GM18868 (cell line): Measurements from ENCODE around the gene GLT6D1.

Experiments used
- ATAC-seq: cut with Tn5 transposase; IDR thresholded peaks from one replicate; pipeline ENCODE4 v1.9.1; 2021; ENCODE audit warnings: mild to moderate bottlenecking, moderate library complexity; ENCODE audit not compliant: unreplicated experiment

The GLT6D1 gene

DNA sequence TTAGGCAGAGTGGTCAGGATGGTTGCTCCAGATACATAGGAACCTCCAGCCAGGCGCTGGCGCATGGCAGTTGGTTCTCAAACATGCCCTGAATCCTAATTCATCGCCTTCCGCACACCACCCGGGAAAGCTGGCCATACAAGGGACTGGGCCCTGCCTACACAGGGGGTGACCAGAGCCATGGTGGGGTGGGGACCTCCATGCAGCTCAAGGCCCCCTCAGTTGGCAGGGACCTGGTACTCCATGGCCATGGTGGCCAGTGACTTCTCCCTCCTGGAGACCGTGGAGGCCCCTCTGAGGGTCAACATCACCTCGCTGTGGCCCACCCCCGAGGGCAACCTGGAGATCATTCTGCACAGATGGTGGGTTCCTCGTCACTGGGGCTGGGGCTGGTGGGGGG lies 51.0 kb downstream of the GLT6D1 start:
- ATAC-seq: no peak

DNA sequence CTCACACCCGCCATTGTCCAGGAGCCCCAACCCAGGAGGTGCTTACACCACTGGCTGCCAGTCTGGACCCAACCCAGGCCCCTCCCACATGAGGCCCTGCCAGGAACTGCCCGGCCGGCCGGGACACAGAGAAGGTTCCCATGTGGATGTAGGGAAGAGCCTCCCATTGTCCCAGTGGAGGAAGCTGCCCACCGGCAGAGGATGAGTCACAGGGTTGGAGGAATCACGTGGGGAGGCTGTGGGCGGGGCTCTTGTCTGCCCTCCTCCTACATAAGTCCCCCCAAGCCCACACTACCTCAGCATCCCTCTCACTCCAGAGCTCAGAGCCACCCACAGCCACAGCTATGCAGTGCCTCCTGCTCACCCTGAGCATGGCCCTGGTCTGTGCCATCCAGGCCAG lies 51.7 kb downstream of the GLT6D1 start:
- no peak for ATAC-seq

DNA sequence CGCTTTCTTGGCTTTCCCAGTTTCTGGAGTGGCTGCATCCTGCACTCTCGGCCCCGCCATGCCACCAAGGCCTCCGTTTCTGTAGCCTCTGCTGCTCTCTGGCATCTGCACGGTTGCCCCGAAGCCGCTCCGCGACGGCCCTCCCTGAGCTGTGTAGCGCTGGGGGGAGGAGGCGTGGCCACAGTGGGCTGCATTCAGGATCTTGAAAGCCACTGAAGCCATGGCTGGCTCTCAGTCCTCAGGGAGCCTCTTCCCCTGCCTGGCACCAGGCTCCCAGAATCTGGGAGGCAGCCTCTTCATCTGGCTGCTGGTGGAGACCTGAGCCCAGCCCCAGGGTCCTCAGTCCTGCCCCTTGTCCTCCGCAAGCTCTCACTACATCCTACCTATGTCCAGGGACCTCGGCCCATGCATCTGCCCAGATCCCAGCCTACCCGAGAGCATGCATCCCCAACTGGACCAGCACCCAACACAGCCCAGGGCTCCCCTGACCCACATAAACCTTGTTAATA lies 52.7 kb downstream of the GLT6D1 start:
- no peak for ATAC-seq

DNA sequence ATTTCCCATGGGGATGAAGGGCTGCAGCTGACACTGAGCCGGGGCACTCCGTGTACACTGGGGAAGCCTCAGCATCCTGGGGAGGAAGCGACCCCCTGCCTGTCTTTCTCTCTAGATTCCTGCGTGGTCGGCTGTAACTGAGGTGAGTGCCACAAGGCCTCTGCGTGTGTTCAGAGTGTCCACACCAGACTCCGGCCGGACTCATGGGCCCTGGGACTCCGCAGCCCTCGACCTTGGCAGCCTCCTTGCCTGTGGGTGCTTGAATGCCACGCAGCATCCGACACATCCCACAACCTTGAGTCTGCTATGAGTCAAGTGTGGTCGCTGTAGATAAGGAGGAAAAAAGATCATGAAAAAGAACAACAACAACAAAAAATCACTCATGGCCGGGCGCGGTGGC lies 54.4 kb downstream of the GLT6D1 start:
- ATAC-seq: no peak

DNA sequence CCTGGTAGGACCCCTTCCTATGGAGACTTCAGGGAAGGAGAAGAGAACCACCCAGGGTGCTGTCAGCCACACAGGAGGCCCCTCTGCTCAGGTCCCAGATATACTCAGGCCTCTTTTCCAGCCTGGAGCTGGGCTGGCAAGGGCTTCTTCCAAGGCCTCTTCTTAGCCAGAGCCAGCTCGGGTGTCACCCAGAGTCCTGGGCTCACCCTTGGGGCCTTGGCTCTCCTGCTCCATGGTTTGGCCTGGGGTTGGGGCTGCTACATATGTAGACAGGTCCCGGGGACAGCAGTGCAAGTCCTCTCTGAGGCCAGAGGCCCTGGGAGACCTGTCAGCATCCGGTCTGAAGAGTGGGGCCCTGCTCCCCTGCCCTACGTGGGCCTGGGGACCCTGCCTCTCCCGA lies 55.0 kb downstream of the GLT6D1 start:
- no peak for ATAC-seq

DNA sequence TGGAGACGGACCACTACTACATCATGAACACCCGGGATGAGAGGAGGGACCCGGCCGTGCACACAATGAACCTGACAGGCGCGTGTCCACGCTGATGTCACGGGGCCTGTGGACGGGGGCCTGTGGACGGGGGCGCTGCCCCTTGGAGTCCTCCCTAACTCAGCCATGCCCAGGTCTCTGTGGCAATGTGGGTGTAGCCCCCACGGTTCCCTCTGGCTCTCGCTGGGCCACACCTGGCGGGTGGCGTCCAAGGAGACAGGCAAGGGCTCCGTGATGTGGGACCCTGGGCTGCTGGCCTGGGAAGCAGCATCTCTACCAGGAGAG lies 55.7 kb downstream of the GLT6D1 start:
- no peak for ATAC-seq

DNA sequence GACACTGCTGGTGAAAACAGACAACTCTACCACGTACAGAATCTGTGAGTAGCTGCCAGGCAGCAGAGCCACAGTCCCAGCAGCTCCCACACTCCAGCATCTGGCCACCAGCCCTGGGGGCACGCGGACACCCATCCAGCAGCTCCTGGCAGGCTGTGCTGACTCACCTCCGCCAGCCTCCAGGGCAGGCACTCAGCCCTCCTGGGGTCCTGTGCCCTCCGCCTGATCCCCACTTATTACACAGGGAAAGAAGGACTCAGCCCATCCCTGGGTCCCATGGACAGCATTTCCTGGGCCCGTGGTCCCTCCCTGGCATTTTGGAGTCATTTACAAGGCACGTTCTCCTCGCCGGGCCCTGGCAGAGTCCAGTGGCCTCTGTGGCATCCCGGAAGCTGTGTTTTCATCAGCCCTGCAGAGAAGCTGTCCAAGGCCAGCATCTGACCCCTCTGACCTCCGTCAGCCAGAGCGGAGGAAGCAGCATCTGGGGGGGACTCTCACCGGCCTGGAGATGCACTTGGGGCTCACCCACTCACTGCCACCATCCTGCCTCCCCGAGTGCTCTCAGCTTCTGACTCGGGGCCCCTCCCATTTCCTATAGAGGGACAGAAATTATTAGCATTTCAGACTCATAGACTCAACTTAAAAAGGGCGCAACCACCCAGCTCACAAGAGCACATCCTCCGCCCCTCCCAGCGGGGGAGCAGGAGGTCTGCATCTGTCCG lies 56.2 kb downstream of the GLT6D1 start:
- ATAC-seq: no peak

DNA sequence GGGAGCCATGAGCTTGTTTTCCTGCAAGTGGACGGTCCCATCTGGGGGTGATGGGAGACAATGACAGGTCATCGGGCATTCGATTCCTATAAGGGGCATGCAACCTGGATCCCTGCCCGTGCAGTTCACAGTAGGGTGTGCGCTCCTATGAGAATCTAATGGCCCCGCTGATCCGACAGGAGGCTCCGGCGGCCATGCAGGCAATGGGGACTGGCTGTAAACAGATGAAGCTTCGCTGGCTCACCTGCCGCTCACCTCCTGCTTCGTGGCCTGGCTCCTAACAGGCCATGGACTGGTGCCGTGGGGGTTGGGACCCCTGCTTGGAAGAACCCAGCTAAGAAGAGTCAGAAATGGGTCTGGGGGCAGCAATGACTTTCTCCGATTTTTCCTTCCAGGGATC lies 56.8 kb downstream of the GLT6D1 start:
- no peak for ATAC-seq

DNA sequence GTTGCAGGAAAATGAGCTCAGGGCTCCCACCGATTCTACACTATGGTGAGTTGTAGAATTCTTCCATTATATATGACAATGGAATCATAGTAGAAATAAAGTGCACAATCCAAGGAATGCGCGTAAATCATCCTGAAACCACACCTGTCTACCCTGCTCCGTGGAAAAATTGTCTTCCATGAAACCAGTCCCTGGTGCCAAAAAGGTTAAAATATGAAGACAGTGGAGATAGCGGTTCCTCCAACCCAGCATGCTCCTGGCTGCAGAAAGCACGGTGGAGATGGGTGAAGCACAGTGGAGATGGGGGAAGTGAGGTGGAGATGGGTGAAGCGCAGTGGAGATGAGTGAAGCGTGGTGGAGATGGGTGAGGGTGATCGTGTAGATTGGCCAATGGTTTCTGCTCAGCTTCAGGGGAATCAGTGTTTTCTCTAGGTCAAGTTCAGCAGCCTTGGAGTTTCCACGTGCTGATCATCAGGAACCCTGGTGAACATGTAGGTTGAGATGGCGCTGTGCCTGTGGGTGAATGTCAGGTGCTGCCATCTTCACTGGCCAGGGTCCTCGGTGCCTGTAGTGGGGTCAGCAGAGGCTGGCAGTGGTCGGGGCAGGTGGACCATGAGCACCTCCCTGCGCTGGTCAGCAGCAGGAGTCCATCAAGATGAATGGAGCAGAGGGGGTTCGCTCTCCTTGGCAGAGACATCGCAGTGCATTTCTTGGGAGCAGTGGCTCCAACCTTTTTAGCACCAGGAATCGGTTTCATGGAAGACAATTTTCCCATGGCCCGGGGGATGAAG lies 57.5 kb downstream of the GLT6D1 start:
- ATAC-seq: no peak

DNA sequence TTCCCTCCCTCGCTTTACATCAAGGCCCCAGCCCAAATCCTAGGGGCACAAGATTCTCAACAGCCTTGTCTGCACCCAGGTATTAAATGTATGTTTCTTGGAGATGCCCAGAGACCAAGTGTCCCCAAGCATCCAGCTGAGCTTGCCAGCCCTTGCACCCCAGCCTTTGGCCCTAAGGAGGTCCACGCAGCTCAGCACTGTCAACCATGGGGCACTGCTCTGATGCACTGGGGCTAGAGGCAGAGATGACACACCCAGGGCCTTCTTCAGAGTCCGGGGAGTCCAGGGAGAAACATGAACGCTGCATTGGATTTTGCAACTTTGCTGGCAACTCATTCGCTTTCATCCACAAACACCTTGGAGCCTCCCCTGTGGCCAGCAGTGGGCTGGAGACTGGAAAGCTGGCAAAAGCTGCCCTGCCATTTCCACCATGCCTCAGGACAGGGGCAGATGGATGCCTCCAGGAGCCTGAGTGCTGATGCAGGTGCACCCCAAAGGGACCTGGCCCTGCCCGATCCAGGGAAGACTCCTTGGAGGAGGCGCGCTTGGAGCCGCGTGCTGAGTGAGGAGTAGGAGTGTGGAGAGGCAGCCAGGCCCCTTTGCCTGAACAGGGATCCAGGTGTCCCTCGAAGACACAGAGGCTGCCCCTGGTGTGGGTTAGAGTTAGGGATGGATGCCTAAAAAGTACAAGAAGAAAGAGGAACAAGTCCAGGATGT lies 58.5 kb downstream of the GLT6D1 start:
- no peak for ATAC-seq

DNA sequence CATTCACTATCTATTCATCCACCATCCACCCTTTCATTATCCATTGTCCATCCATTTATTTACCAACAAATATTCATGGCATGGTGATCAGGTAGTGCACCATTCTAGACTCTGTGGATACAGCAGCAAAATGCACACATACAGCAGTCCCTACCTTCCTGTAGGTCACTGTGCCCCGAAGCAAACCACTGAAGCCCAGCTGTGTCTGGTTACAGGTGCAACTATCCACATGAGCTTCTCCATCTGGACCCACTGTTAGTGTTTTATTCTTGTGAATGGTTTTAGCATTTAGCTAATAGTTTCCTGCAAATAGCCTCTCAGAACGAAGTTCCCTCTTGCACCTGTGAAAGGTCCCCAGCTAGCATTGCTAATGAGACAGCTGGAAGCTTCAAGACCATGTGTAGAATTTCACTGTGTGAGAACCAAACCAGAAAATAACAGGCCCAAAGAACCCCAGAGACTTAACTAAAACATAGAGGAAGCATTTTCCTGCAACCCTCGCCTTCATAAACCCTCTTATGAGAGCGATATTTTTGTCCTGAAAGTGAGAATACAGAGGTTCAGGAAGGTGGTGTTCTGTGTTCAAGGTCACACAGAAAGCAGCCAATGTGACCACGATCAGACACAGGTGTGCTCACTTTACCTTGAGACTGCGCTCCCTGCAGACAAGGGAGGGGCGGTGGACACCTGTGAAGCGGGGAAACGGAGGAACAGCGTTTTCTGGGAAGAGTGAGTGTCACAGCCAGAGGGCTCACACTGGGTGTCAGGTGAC lies 59.3 kb downstream of the GLT6D1 start:
- ATAC-seq: no peak

DNA sequence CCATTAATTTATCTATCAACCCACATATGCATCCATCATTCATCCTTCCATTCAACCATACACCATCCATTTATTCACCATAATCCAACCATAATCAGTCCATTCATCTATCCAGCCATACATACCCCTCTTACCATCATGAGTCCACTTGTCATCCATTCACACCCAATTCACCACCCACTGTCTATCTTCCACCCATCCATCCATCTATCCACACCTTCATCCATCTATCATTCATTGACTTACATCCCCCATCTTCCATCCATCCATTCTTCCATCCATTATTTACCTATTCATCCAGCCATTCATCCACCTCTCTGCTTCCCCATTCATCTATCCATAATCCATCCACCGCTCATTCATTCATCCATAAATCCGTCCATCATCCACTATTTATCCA lies 60.0 kb downstream of the GLT6D1 start:
- ATAC-seq: no peak

DNA sequence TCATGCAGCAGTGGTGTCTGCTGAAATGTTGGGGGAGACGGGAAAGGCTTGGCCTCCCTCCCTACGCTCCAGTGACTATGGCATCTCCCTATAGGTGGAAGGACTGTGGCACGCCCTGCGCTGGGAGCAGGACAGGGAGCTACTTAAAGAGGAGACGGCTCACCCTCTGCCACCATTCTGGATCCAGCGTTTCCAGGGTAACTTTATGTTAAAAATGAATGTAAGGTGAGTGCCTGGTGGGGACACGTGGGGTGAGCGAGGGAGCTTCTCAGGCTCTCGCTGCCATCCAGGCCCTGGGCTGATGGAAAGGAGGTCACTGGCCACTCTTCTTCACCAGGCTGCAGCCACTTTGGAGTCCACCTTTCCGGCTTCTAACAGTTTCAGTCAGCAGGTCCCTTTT lies 62.1 kb downstream of the GLT6D1 start:
- ATAC-seq: no peak

DNA sequence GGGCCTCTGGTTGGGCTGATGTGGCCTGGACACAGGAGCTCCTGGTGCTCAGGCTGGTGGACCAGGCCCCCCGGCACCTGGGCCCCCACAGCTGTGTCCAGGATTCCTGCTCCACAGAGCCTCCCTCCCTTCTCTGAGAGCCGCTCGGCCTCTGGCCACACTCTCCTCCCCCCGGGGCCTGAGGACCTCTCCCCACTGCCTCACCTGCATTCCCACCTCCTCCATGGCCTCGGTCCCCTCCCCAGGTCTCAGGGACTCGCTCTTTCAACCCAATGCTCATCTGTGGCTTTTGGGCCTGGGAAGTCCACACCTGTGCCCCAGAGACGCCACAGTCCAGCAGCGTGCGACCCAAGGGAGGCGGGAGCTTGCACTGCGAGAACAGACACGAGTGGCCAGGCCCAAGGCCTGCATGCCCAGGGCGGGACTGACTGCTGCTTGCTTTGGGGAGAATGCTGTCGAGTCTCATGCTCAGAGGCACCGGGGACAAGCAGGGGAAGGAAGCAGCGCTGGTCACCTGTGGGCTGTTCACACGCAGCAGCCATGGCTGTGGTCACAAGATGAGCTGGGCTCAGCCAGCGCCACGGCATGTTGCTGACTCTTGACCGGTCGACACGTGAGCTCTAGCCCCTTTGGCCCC lies 63.2 kb downstream of the GLT6D1 start:
- ATAC-seq: no peak

DNA sequence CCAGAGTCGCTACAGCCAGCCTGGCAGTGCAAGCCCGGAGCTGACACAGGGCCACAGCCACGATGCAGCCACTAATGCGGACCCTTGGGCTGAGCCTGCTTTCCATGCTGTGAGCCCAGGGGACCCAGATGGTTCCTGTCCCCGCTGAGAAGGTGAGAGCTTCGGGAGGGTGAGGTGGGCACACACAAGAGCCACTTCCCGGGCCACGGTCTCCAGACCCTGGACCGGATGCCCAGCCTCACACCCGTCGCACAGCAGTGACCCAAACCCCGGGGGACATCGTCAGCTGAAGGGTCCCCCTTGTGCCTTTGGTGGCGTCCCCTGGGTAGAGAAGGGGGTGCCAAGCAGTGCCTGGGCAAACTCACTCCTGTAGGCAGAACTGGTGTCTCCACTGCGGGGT lies 64.4 kb downstream of the GLT6D1 start:
- ATAC-seq: no peak

DNA sequence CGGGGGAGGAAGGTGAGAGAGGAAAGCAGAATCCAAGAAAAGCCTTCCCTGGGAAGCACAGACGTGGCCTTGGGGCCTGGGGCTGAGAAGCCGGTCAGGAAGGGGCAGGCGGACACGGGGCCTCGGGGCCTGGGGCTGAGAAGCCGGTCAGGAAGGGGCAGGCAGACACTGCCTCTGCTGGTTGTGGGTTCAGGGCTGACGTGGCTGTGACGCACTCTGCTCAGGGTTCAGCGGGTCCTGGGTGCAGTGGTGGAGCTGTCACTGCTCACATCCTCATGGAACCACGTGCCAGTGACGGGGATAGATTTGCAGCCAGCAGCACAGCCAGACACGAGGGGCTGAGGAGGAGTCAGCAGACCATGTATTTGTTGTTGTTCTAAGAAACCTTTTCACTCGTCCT lies 65.0 kb downstream of the GLT6D1 start:
- no peak for ATAC-seq
